AML-193 (cell line): ENCODE data around the gene CRELD1.
"Not testable (repeated sequence)": the region's sequence is repeated elsewhere in the genome, so short reads cannot be mapped to it uniquely, and the experiment has no call there.

Experiments
- DNase-seq, 2 experiments: peaks; one replicate each; lab custom pipeline; 2025; lab: John Stamatoyannopoulos, UW

CRELD1 gene, protein sequence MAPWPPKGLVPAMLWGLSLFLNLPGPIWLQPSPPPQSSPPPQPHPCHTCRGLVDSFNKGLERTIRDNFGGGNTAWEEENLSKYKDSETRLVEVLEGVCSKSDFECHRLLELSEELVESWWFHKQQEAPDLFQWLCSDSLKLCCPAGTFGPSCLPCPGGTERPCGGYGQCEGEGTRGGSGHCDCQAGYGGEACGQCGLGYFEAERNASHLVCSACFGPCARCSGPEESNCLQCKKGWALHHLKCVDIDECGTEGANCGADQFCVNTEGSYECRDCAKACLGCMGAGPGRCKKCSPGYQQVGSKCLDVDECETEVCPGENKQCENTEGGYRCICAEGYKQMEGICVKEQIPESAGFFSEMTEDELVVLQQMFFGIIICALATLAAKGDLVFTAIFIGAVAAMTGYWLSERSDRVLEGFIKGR

GRCh38 chr3:9933561-9934234 lies at the start of gene CRELD1:
TSS of gene CRELD1 (plus strand) at chr3:9933834. CDS start at chr3:9934439, 605 bp downstream.
- DNase-seq: peak; percentile 95 to 96

DNA sequence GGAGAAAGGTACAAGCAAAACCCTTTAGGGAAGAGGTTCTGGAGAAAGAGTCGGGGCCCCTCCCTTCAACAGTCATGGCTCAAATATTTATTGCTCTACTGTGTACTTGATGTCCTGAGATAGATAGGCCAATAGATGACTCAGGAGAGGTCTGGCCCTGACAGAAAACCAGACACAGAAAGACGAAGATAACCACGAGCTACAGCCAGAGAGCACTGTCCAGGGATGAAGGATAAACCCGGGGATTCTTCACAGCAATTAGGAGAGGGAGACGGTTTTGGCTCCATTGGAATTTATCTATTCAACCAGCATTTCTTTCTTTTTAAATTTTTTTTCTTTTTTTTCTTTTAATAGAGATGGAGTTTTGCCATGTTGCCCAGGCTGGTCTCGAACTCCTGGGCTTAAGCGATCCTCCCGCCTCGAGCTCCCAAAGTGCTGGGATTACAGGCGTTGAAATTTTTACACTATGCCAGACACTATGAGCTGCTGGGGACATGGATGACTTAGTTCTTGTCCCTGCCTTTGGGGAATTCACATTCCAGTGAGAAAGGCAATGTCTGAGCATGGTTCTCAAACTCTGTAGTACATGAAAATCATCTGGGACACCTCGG lies 49.0 kb upstream of the CRELD1 start:
- no peak for DNase-seq

- no peak for DNase-seq
Observed at GRCh38 chr3:9886328-9886727, 47.3 kb upstream of the CRELD1 start.

DNA sequence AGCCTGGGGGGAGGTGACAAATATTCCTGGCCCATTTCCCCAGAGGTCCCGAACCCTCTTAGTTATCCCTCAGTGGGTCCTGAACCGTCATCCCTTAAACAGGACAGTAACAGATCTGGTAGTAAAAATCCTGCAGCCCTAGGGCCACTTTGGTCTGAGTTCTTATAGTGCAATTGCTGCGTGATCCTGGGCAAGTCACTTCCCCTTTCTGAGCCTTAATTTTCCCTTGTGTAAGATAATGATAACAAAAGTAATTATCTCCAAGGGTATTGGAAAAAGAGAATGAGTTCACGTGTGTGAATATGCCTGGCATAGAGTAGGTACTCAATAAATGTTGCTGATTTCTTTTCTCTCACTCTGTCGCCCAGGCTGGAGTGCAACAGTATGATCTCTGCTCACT lies 46.2 kb upstream of the CRELD1 start:
- no peak for DNase-seq

DNA sequence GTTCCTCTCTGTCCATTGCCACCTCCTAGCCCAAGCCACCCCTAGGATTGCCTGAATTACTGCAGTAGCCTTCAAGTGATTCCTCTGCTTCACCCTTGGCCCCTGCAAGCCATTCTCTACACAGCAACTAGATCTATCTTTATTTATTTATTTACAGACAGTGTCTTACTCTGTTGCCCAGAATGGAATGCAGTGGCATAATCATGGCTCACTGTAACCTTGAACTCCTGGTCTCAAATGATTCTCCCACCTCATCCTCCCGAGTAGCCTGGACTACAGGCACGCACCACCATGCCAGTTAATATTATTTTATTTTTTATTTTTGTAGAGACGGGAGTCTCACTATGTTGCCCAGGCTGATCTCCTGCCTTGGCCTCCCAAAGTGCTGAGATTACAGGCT lies 45.1 kb upstream of the CRELD1 start:
- no peak for DNase-seq

DNA sequence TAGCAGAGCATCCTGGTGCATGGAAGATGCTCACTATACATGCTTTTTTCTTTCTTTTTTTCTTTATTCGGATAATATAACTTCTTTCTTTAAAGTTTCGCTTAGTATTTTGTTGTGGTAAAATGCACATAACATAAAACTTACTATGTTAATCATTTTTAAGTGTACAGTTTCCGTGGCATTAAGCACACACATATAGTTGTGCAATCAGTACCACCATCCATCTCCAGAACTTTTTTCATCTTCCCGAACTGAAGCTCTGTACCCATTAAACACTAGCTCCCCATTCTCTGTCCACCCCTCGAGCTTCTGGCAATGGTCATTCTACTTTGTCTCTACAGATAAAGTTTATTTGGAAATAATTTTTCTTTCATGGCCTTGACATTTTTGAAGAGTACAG lies 44.2 kb upstream of the CRELD1 start:
- DNase-seq: no peak

GRCh38 chr3:9890249-9891071 lies 43.2 kb upstream of the CRELD1 start, which contains the start of gene JAGN1:
TSS of gene JAGN1 (plus strand) at chr3:9890610. CDS start at chr3:9890723, 113 bp downstream.
- peak; percentile 88 for DNase-seq

GRCh38 chr3:9891072-9891622 lies 42.5 kb upstream of the CRELD1 start:
- no peak for DNase-seq

GRCh38 chr3:9893739-9894138 lies 39.9 kb upstream of the CRELD1 start:
- DNase-seq: no peak

- DNase-seq: not testable (repeated sequence)
Observed at GRCh38 chr3:9895715-9896114, 37.9 kb upstream of the CRELD1 start.

- DNase-seq: not testable (repeated sequence)
Observed at GRCh38 chr3:9896755-9897407, 36.8 kb upstream of the CRELD1 start.

- DNase-seq: no peak
Observed at GRCh38 chr3:9897408-9898372, 35.9 kb upstream of the CRELD1 start.

- no peak for DNase-seq
Observed at GRCh38 chr3:9898467-9899241, 35.0 kb upstream of the CRELD1 start.

- no peak for DNase-seq
Observed at GRCh38 chr3:9899289-9899791, 34.3 kb upstream of the CRELD1 start.

DNA sequence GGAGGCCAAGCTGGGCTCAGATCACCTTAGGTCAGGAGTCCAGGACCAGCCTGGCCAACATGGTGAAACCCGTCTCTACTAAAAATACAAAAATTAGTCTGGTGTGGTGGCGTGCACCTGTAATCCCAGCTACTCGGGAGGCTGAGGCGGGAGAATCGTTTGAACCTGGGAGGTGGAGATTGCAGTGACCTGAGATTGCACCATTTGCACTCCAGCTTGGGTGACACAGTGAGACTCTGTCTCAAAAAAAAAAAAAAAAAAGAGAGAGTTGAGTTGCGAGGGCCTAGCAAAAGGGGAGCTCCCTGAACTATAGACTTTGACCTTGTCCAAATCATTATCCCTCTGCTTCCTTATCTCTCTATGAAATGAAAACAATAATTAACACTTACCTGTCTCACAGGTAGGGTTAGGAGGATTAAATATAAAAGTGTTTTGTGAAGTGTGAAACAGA lies 32.6 kb upstream of the CRELD1 start:
- DNase-seq: not testable (repeated sequence)

DNA sequence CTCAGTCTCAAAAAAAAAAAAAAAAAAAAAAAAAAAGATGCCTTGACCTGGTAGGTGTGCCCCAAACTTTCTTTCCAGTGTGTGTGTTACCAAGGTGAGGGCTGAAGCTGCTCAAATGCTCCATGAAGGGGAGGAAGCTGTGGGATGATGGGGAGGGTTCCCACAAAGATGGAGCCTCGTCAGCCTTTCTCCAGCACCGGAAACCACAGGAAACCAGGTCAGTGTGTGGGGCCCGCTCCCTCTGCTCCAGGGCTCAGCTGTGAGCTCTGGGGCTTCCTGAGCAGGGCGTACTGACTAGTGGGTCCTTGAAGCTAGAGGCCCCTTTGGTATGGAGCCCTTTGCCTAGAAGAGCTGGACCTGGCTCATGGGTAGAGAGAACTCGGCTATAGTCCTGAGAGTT lies 31.7 kb upstream of the CRELD1 start:
- DNase-seq: peak; percentile 47 to 70

DNA sequence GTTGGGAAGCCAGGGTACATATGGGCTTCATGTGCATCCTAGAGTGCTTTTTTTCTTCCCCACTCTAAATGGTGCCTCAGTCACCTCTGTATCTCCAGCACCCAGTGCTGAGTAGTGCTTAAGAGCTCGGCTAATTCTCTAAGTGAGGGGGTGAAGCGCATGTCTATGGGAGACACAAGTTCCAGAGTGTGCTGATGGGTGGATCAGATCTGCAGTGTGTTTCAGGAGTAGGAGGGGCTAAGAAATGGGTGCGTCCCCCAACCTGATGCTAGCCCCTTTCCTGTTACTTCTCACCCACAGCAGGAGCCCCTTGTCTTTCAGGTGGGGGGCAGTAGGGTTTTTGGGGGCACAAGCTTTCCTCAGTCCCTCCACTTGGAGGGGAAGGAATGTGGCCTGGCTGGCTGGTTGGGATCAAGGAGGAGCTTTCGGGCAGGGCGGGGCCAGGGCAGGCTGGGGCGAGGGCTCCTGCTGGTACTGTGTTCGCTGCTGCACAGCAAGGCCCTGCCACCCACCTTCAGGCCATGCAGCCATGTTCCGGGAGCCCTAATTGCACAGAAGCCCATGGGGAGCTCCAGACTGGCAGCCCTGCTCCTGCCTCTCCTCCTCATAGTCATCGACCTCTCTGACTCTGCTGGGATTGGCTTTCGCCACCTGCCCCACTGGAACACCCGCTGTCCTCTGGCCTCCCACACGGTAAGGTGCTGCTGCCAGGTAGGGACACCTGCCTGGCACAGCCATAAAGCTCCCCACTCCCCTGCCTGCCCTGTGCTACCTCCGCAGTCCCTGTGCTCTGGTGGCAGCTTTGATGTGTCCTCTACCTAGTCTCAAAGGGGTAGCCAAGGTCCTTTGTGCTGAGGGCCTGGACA lies 31.0 kb upstream of the CRELD1 start, which contains the start of gene IL17RE:
TSS of gene IL17RE (plus strand) at position 477 of the 866 bp plus-strand sequence. CDS start at position 562, 85 bp downstream.
- DNase-seq: no peak

- no peak for DNase-seq
Observed at GRCh38 chr3:9903238-9903624, 30.4 kb upstream of the CRELD1 start.
